HG03064 (cell line): ENCODE results near the gene CRACR2A.

Experiments used
- ATAC-seq: cut with Tn5 transposase; IDR thresholded peaks from one replicate; pipeline ENCODE4 v1.9.1; 2021; ENCODE audit warnings: low read depth; ENCODE audit not compliant: unreplicated experiment

CRACR2A gene

GRCh38 chr12:3571323-3571722 lies 181.6 kb downstream of the CRACR2A start:
- ATAC-seq = no peak

DNA sequence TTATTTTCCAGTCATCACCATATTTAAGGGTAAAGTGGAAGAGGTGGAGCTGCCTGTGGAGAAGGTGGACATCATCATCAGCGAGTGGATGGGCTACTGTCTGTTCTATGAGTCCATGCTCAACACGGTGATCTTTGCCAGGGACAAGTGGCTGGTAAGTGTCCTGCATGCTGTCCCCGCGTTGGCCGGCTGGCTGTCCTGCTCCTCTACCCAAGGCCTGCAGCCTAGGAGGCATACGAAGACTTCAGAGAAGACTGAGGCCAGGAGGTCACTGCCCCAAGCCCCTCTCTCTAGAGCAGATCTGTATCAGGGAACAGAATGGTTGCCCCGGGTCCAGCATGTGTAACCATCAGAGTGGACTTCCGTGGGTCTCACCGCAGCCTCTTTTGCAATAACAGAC lies 184.2 kb downstream of the CRACR2A start:
- no peak for ATAC-seq

DNA sequence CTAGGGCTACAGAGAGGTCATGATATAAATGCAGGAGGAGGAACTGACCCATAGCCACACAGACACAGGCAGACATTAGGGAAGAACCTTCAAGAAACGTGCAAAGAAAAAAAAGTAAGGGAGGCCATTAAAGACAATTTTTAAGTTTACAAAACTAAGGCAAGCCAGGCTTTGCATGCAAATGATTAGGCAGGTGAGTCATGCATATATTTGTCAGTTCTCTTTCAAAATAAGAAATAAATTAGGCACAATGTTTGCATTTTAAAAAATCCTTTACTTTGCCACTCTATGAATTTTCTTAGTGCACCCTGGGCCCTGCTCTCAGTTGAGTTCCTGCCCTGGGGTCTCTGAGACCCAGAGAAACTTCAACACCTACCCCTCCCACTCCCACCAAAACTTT lies 186.9 kb downstream of the CRACR2A start:
- no peak for ATAC-seq
